NOMO-1 treated with dmso at 0.1 percent for 144 hours (cell line): Measurements from ENCODE around the gene CRCP.
"Not testable (repeated sequence)": the region's sequence is repeated elsewhere in the genome, so short reads cannot be mapped to it uniquely, and the experiment has no call there.

ENCODE experiments used
- DNase-seq: peaks from one replicate; lab custom pipeline; 2025; ENCODE audit not compliant: unreplicated experiment; lab: John Stamatoyannopoulos, UW

CRCP gene

DNA sequence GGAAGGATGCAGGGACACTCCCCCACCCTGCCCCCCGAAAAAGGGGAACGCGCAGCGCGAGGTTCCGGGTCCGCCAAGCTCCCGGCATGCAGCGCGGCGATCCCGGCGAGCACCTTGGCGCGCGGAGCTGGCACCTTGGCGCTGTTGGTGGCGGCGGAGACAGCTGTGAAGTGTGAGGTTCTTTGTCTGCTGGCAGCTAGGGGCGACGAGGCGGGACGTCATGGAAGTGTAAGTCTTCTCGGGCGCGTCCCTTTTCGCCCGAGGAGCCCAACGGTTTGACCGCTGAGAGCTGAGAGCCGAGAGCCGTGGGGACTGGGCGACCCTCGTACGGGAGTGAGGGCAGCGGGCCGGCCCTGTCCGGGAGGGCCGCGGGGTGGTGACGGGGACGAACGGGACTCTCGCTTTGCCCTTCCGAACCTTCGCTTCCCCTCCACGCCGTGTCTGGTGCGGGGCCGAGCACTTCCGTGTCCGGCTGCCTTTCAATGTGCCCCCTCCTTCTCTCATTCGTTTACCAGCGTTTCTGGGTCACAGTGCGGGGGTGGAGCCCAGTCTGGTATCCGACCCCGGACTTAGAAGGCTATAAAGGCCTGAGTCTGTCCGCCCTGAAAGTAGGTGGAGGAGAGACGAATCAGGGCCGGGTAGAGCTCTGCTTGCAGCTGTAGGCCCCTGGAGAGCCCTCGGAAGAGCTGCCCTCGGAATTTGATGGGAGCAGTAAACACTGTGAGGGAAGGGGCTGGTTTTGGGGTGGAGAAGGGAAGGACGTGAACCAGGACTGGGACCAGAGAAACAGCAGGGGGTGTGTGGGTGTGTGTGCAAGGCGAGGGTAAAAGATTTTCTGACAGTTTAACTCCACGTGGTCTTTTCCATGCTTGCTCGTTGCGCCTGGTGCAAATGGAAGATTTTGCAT lies at the start of gene CRCP:
CRCP (plus strand) TSS at position 105 of the 907 bp plus-strand sequence; CDS start at position 221, 116 bp downstream.
- DNase-seq, result peak; percentile 75

- no peak for DNase-seq
Observed at GRCh38 chr7:66069732-66070131, 44.9 kb upstream of the CRCP start.

- DNase-seq, result no peak
Observed at GRCh38 chr7:66070222-66070621, 44.4 kb upstream of the CRCP start.

DNA sequence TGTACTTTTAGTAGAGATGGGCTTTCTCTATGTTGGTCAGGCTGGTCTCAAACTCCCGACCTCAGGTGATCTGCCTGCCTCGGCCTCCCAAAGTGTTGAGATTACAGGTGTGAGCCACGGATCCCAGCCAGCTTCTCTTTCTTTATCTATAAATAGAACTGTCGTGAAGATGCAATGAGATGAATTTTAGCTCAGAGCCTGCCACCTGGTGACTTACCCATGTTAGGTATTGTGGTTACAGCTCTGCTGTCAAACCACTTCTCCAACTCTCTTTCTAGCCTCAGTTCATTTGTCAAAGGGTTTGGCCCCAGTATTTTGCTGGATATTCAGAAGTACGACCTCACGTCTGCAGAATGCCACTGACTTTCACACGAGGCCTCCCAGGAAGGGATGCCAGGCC lies 42.4 kb upstream of the CRCP start:
- not testable (repeated sequence) for DNase-seq

GRCh38 chr7:66075590-66076461 lies 38.8 kb upstream of the CRCP start, which contains the start of gene ASL:
ASL (plus strand) TSS chr7:66075819; CDS start chr7:66076082, 263 bp downstream.
- DNase-seq, result peak; percentile 89

DNA sequence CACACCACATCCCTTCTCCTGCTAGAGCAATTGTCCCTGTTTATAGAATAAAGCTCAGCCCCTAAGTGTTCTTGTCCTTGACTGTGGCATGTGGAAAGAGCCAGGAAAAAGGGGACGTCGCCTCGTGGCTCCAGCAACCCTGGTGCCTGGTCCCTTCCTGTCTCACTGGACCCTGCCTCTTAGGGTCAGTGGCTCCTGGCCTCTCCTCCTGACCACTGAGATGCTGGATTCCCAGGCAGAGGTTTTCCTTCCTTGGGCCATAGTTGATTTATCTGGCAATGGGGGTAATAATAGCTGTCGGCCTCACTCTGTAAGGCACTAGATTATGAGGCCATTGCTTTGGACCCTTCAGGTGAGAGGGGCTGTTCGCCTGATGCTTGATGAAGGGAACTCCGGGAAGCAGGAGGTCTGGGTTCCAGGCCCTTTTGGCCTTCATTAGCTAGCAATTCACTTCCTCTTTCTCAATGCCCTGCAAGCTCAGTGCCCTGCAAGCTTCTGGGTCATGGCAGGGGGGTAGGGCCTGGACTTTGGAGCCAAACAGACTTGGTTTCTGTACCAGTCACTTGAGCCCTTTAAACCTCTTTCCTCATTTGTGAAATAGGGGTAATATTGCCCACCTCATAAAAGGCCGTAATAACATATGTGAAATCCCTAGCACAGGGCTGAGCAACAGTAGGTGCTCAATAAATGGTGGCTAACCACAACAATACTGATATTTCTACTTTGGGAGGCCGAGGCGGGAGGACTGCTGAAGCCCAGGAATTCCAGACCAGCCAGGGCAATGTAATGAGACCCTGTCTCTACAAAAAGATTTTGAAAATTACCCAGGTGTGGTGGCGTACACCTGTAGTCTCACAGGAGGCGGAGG lies 38.0 kb upstream of the CRCP start:
- DNase-seq, result peak; percentile 60

DNA sequence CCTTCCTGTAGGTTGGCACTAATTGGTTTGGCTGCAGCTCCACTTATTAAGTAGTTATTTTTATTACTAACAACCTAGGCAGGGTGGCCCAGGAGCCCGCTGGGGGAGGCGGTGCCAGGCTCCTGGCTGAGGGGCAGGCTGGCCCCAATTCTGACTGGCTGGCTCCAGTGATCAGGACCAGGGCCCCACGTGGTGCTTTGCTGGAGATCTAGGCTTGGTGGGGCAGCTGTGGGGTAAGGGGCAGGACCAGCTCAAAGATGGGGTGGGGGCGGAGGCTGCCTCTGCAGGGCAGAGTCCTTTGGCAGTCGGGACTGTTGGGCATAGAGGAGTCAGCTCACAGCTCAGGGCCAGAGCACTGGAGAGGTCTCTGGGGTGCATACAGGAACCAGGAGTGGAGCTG lies 36.6 kb upstream of the CRCP start:
- no peak for DNase-seq

GRCh38 chr7:66082083-66082482 lies 32.6 kb upstream of the CRCP start:
- no peak for DNase-seq

GRCh38 chr7:66082886-66083415 lies 31.7 kb upstream of the CRCP start:
- no peak for DNase-seq

GRCh38 chr7:66083677-66084076 lies 31.0 kb upstream of the CRCP start:
- DNase-seq, result no peak

DNA sequence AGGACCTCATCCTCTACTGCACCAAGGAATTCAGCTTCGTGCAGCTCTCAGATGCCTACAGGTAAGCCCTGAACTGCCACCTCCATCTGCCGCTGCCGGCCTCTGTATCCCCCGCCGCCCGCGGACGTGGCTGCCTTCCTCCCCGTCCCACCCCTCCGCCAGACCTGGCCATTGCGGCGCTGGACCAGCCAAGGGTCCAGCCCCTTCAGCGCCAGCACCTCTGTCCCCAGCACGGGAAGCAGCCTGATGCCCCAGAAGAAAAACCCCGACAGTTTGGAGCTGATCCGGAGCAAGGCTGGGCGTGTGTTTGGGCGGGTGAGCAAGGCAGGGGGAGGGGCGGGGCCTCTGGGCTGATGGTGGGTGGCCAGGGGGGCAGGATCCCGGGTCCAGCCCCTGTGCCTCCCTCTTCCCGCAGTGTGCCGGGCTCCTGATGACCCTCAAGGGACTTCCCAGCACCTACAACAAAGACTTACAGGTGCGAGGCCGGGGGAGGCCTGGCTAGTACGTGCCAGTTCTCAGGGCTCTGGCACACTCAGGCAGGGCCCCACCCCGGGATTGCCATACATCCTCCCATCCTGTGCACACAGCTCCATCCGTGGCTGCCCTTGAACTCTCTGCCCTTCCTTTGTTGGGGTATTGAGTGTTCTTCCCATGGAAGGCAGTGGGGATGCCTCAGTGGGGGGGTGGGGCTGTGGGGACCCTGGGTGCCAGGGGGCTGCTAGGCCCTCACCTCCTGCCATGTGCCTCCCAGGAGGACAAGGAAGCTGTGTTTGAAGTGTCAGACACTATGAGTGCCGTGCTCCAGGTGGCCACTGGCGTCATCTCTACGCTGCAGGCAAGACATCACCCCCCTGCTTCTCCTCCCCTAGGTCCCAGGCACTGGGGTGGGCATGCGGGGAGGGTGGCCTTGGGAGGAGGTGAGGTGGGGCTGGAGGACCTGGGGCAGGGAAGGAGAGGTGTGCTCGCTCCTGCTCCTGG lies 25.5 kb upstream of the CRCP start:
- no peak for DNase-seq

DNA sequence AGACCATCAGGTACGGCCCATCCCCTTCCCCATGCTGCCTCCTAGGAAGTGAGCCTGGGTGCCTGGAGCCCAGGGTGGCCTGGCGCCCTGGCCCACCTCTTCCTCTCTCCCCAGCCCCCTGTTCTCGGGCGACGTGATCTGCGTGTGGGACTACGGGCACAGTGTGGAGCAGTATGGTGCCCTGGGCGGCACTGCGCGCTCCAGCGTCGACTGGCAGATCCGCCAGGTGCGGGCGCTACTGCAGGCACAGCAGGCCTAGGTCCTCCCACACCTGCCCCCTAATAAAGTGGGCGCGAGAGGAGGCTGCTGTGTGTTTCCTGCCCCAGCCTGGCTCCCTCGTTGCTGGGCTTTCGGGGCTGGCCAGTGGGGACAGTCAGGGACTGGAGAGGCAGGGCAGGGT lies 22.0 kb upstream of the CRCP start:
- DNase-seq, result no peak

- no peak for DNase-seq
Observed at GRCh38 chr7:66095010-66095409, 19.6 kb upstream of the CRCP start.

DNA sequence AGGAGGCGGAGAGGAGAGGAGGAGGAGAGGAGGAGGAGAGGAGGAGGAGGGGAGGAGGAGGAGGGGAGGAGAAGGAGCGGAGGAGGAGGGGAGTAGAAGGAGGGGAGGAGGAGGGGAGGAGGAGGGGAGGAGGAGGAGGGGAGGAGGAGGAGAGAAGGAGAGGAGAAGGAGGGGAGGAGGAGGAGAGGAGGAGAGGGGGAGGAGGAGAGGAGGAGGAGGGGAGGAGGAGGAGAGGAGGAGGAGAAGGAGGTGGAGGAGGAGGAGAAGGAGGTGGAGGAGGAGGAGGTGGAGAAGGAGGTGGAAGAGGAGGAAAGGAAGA lies 15.5 kb upstream of the CRCP start:
- DNase-seq, result no peak

DNA sequence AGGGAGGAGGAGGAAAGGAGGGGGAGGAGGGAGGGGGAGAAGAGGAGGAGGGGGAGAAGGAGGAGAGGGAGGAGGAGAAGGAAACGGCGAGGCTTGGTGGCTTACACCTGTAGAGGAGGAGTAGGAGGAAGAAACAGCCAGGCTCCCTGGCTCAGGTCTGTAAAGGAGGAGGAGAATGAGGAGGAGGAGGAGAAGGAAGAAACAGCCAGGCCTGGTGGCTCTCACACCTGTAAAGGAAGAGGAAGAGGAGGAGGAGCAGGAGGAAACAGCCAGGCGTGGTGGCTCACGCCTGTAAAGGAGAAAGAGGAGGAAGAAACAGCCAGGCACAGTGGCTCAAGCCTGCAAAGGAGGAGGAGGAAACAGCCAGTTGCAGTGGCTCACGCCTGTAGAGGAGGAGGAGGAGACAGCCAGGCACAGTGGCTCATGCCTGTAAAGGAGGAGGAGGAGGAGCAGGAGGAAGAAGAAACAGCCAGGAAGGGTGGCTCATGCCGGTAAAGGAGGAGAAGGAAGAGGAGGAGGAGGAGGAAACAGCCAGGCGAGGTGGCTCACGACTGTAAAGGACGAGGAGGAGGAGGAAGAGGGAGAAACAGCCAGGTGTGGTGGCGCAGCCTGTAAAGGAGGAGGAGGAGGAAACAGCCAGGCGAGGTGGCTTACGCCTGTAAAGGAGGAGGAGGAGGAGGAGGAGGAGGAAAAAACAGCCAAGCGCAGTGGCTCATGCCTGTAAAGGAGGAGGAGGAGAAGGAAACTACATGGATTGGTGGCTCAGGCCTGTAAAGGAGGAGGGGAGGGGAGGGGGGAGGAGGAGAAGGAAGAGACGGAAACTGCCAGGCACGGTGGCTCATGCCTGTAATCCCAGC lies 14.9 kb upstream of the CRCP start:
- peak; percentile 41 for DNase-seq

GRCh38 chr7:66100408-66101050 lies 14.1 kb upstream of the CRCP start:
- DNase-seq, result no peak

DNA sequence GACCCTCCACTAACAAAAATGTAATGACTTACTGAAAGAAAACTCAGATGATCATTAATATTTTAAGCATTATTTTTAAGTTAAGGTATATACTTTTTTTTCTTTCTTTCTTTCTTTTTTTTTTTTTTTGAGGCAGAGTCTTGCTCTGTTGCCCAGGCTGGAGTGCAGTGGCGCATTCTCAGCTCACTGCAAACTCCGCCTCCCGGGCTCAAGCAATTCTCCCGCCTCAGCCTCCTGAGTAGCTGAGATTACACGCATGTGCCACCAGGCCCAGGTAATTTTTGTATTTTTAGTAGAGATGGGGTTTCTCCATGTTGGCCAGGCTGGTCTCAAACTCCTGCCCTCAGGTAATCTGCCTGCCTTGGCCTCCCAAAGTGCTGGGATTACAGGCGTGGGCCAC lies 12.5 kb upstream of the CRCP start:
- not testable (repeated sequence) for DNase-seq

DNA sequence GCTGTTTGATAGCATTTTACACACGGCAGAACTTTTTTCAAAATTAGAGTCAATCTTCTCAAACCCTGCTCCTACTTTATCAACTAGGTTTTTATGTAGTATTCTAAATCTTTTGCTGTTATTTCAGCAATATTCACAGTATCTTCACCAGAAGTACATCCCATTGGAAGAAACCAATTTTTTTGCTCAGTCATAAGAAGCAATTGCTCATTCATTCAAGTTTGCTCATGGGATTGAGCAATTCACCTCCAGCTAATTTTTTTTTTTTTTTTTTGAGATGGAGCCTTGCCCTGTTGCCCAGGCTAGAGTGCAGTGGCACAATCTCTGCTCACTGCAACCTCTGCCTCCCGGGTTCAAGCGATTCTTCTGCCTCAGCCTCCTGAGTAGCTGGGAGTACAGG lies 10.7 kb upstream of the CRCP start:
- DNase-seq, result not testable (repeated sequence)
